T-cell (primary cell): ENCODE data around the gene TMEM164. TPM values are rescaled to one million over a fixed set of nuclear protein-coding genes. Genes with fewer than 3 reads are reported as not detected.
A peak's percentile ranks its signal among the peaks of the same experiment; 100 is the strongest.

Experiments
- ATAC-seq, 4 experiments: fragments of 200-7000 bp in 3 of 4; fragments of 150-1000 bp in 1 of 4; cut with Tn5 transposase; replicated peaks in 1 of 4; 1 replicate in 3 of 4; 2 replicates in 1 of 4; pipeline ENCODE4 v1.10.0; 2021; ENCODE audit warnings: moderate library complexity in 3 of 4, mild to moderate bottlenecking in 2 of 4, moderate number of reproducible peaks in 1 of 4
- CTCF ChIA-PET, 2 donors: fragments of 300-600 bp; sonication (Branson Sonifier 250); formaldehyde crosslinking; loops; one replicate each; lab custom pipeline; 2022; ENCODE audit warnings: antibody characterized with exemption in 2 of 2; lab: Charles Lee
- POLR2A ChIA-PET, 2 donors: fragments of 300-600 bp; sonication (Branson Sonifier 250); formaldehyde crosslinking; loops; one replicate each; lab custom pipeline; 2022; ENCODE audit warnings: antibody characterized with exemption in 2 of 2; lab: Charles Lee
- DNase-seq, 35 experiments: peaks; one replicate each; pipeline versions ENCODE4 v3.0.0 to v3.0.0-alpha.2; 2013 to 2023
- H3K27ac ChIP-seq: one replicate; pipeline ENCODE4 v1.5.1; 2013; ENCODE audit warnings: low read length
- H3K27me3 ChIP-seq, 2 experiments: replicated peaks in 1 of 2; 1 replicate in 1 of 2; 2 replicates in 1 of 2; pipeline versions ENCODE4 v1.6.1 to v1.7.0; 2013; ENCODE audit warnings: low read length in 1 of 2, mixed read lengths in 1 of 2; ENCODE audit not compliant: control insufficient read depth in 2 of 2, insufficient read depth in 2 of 2; ENCODE audit errors: extremely low read depth in 1 of 2
- H3K36me3 ChIP-seq, 2 donors: 1 replicate in 1 of 2; 2 replicates in 1 of 2; pipeline versions ENCODE4 v1.6.1 to v1.7.0; 2013; ENCODE audit warnings: low read length in 1 of 2; ENCODE audit not compliant: control insufficient read depth in 2 of 2, insufficient read depth in 1 of 2; ENCODE audit errors: extremely low read depth in 1 of 2
- H3K4me1 ChIP-seq, 2 experiments: 1 replicate in 1 of 2; 2 replicates in 1 of 2; pipeline versions ENCODE4 v1.6.1 to v1.7.0; 2013; ENCODE audit warnings: low read length in 2 of 2, mixed read lengths in 1 of 2; ENCODE audit not compliant: insufficient read depth in 2 of 2, control insufficient read depth in 1 of 2; ENCODE audit errors: extremely low read depth in 1 of 2
- H3K4me3 ChIP-seq, 2 donors: 1 replicate in 1 of 2; 2 replicates in 1 of 2; pipeline versions ENCODE4 v1.5.1 to v1.7.0; 2013; ENCODE audit warnings: mild to moderate bottlenecking in 2 of 2, low read length in 1 of 2, moderate library complexity in 1 of 2; ENCODE audit not compliant: control insufficient read depth in 1 of 2; ENCODE audit errors: extremely low read depth in 1 of 2
- H3K9me3 ChIP-seq: 2 replicates; pipeline ENCODE4 v1.7.0; 2013
- H3K27ac Mint-ChIP-seq, 2 donors: one replicate each; pipeline ENCODE4 v1.8.0; 2020 to 2021; ENCODE audit warnings: mild to moderate bottlenecking in 2 of 2, mixed read lengths in 2 of 2
- H3K27me3 Mint-ChIP-seq, 2 donors: one replicate each; pipeline ENCODE4 v1.8.0; 2021 to 2022; ENCODE audit warnings: mixed read lengths in 2 of 2
- H3K36me3 Mint-ChIP-seq: one replicate; pipeline ENCODE4 v1.8.0; 2021; ENCODE audit warnings: mixed read lengths
- H3K4me1 Mint-ChIP-seq, 3 donors: one replicate each; pipeline ENCODE4 v1.8.0; 2020 to 2022; ENCODE audit warnings: mixed read lengths in 3 of 3, mild to moderate bottlenecking in 1 of 3
- H3K4me3 Mint-ChIP-seq, 3 donors: one replicate each; pipeline ENCODE4 v1.8.0; 2020 to 2022; ENCODE audit warnings: mild to moderate bottlenecking in 3 of 3, mixed read lengths in 3 of 3, moderate library complexity in 3 of 3
- H3K9me3 Mint-ChIP-seq, 3 donors: one replicate each; pipeline ENCODE4 v1.8.0; 2020 to 2022; ENCODE audit warnings: mixed read lengths in 3 of 3
- WGBS: methylation state at CpG from one replicate; pipeline ENCODE4 v1.1.5; 2013; ENCODE audit warnings: missing lambda C conversion rate; ENCODE audit not compliant: insufficient coverage; 5-methylcytosine and 5-hydroxymethylcytosine counted together
- total RNA-seq, 35 experiments: library from RNA in 6 of 35; stranded (reverse) in 6 of 35; fragments of 120-200 nt in 1 of 35; gene quantifications; one replicate each; pipeline versions ENCODE4 v1.2.1 to v1.2.4 and lab custom pipeline; 2013 to 2026

The TMEM164 gene
- total RNA-seq, 5 donors from 2014 or later (not counting 1 experiment from before 2014, with no cell fraction given), result 16.9 to 20.6 (median 19.8) TPM

DNA sequence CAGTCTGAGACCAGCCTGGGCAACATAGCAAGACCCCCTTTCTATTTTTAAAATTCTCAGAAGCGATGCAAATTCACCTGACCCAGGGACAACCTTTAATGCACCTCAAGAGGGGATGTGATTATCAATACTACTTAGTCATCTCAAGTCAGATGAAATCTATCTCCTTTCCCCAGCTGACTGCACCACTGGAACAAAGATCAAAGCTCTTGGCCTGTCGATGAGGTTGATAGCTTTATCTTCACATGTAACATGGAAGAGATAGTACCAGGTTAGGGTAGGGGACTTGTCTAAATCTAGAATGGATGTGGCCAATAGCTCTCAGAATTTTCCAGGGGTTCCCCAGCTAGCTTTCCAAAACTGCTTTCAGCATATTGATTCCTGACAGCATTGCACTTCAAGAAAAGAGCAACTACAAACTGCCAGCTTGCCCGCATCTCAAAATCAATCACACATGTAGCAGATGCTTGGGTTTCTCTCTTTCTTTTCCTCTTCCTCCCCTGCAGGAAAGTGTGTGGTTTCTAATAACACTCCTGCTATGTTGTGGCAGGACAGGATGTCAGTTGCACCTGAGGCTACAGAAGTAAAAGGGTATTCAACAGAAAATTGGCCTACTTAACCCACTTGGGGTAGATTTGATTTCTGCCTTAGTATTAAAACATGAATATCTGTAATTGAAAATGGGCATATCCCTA is 12.2 kb upstream of the TMEM164 start:
- peaks cover 0 to 11% of the 10 kb centered on the region in 2 experiments for H3K4me1 ChIP-seq
- H3K36me3 Mint-ChIP-seq, result no peaks in the 10 kb centered on the region
- DNase-seq (no peak), ATAC-seq (peak in 3 of 4 experiments; percentile 52 to 69 (median 61))
- H3K27ac Mint-ChIP-seq, result peak overlapping the region; percentile 60 to 72
- no peaks in the 10 kb centered on the region for H3K27me3 ChIP-seq
- no peaks in the 10 kb centered on the region for H3K9me3 Mint-ChIP-seq
- H3K4me3 Mint-ChIP-seq, result peak overlapping the region in 1 of 3 donors; percentile 20
- H3K27ac ChIP-seq, result no peak overlapping the region
- POLR2A ChIA-PET, result interaction anchor here in 1 of 2 donors (0.9 kb wide), 1 partner anchor 21 kb away, joined by 3 read pairs; no protein-coding TSS in a partner anchor
- CTCF ChIA-PET, result no interaction called here
- no peaks in the 10 kb centered on the region for H3K36me3 ChIP-seq
- peaks cover 17 to 34% (median 28%) of the 10 kb centered on the region in 3 donors for H3K4me1 Mint-ChIP-seq
- H3K4me3 ChIP-seq, result no peak overlapping the region
- no peaks in the 10 kb centered on the region for H3K9me3 ChIP-seq
- no CpG with 5 or more reads among the region's 3 CpGs for WGBS
- peaks cover 0 to 24% of the 10 kb centered on the region in 2 donors for H3K27me3 Mint-ChIP-seq

DNA sequence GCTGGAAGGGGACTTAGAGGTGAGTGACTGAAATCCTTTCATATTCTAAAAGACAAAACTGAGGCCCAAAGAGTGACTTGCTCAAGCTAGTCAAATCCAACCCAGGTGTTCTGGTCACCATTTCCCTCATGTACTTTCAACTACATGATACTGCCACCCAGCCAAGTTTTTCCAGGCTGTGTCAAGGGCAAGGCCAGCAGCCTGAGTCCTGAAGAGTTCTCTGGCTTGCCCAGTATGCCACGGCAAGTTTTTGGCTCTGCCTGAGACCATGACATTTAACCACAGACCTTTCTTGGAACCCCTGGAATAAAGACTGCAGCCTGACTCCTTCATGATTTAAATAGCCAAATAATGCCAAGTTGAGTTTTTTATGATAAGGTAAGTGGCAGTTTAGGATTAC is 10.7 kb upstream of the TMEM164 start:
- no peak overlapping the region for H3K4me3 Mint-ChIP-seq
- H3K27ac ChIP-seq, result no peak overlapping the region
- no peak overlapping the region for H3K4me3 ChIP-seq
- no peaks in the 10 kb centered on the region for H3K36me3 ChIP-seq
- CTCF ChIA-PET, result interaction anchor here in 1 of 2 donors (0.6 kb wide), 1 partner anchor 10 kb away, joined by 9 read pairs; no protein-coding TSS in a partner anchor
- H3K27ac Mint-ChIP-seq, result no peak overlapping the region
- peaks cover 17 to 34% (median 28%) of the 10 kb centered on the region in 3 donors for H3K4me1 Mint-ChIP-seq
- no peaks in the 10 kb centered on the region for H3K27me3 ChIP-seq
- POLR2A ChIA-PET, result no interaction called here
- H3K9me3 ChIP-seq, result no peaks in the 10 kb centered on the region
- no peaks in the 10 kb centered on the region for H3K9me3 Mint-ChIP-seq
- no peaks in the 10 kb centered on the region for H3K36me3 Mint-ChIP-seq
- no peak for DNase-seq
- no CpG with 5 or more reads among the region's 1 CpG for WGBS
- H3K4me1 ChIP-seq, result peaks cover 0 to 11% of the 10 kb centered on the region in 2 experiments
- no peak for ATAC-seq
- H3K27me3 Mint-ChIP-seq, result peaks cover 0 to 21% of the 10 kb centered on the region in 2 donors

DNA sequence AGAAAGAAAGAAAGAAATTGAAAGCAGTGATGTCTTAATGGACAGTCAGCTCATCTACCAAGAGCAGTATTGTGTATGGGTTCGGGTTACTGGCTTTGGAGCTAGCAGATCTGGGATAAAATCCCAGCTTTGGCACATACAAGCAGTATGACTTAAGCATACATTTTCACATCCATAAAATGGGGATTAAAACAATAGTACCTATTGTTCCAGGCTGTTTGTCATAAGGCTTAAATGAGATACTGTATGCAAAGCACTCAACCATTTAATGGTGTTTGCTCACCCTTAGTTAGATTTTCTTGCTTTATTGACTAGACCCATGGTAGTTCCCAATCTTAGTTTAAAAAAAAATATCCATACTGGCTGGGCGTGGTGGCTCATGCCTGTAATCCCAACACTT is 7.8 kb upstream of the TMEM164 start:
- no CpG with 5 or more reads among the region's 2 CpGs for WGBS
- Mint-ChIP-seq H3K4me1 (peaks cover 8 to 24% (median 21%) of the 10 kb centered on the region in 3 donors), H3K4me3 (no peak overlapping the region), H3K27ac (no peak overlapping the region), H3K36me3 (no peaks in the 10 kb centered on the region), H3K9me3 (no peaks in the 10 kb centered on the region), H3K27me3 (peaks cover 0 to 17% of the 10 kb centered on the region in 2 donors)
- POLR2A ChIA-PET, result interaction anchor here in 1 of 2 donors (0.7 kb wide), 1 partner anchor 299 kb away, joined by 3 read pairs; no protein-coding TSS in a partner anchor
- Histone ChIP-seq H3K4me1 (peaks cover 0 to 8% of the 10 kb centered on the region in 2 experiments), H3K9me3 (no peaks in the 10 kb centered on the region), H3K27ac (no peak overlapping the region), H3K36me3 (no peaks in the 10 kb centered on the region), H3K27me3 (no peaks in the 10 kb centered on the region), H3K4me3 (no peak overlapping the region)
- DNase-seq, result no peak
- CTCF ChIA-PET, result interaction anchor here in 1 of 2 donors (0.5 kb wide), 1 partner anchor 43 kb away, joined by 12 read pairs; no protein-coding TSS in a partner anchor
- no peak for ATAC-seq

DNA sequence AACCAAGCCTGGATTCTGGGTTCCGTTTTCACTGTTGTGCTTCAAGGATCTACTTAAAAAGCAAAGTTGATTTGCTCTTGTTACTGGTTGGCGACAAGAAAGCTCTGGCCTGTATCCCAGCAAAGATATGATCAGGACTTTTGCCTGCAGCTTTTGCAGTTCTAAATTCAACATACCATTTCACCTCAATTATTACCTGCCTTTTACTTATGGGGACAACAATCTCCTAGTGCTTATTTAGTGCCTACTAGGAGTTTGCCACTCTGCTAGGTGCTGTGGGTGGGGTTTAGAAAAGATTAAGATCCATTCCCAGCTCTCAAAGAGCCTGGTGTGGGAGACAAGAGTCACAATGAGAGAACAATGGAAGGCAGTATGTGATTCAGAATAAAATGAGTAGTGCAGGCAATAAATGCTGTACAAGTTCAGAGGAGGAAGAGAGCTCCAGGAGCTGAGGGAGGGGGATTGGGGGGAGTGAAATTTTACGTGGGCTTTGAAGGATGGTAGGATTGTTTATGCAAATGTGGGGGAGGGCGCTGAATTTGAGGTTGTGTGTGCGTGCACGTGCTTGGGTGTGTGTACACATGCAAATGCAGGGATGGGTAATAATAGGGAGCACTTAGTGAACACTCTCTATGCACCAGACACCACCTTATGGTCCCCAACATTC is 5.0 kb upstream of the TMEM164 start:
- Mint-ChIP-seq H3K36me3 (no peaks in the 10 kb centered on the region), H3K27me3 (peaks cover 0 to 18% of the 10 kb centered on the region in 2 donors), H3K4me3 (no peak overlapping the region), H3K9me3 (no peaks in the 10 kb centered on the region), H3K4me1 (peaks cover 9 to 13% (median 9%) of the 10 kb centered on the region in 3 donors), H3K27ac (no peak overlapping the region)
- peaks cover 0 to 5% of the 10 kb centered on the region in 2 experiments for H3K4me1 ChIP-seq
- H3K36me3 ChIP-seq, result no peaks in the 10 kb centered on the region
- H3K9me3 ChIP-seq, result no peaks in the 10 kb centered on the region
- ChIA-PET CTCF (no interaction called here), POLR2A (no interaction called here)
- DNase-seq (no peak), ATAC-seq (no peak)
- no peaks in the 10 kb centered on the region for H3K27me3 ChIP-seq
- no peak overlapping the region for H3K27ac ChIP-seq
- WGBS, result no CpG with 5 or more reads among the region's 6 CpGs
- H3K4me3 ChIP-seq, result no peak overlapping the region

DNA sequence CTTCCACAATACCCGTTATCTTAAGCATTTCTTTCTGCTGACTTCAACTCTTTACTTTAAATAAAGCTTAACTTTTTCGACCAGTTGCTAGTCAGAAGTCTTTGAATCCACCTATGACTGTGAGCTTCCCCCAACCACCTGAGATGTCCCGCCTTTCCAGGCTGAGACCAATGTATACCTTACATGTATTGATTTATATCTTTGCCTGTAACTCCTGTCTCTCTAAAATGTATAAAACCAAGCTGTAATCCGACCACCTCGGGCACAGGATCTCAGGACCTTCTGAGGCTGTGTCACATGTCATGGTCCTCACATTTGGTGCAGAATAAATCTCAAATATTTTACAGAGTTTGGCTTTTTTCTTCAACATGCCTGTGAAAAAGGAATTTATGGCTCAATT is 2.9 kb upstream of the TMEM164 start:
- Mint-ChIP-seq H3K4me1 (peaks cover 16 to 19% (median 17%) of the 10 kb centered on the region in 3 donors), H3K4me3 (no peak overlapping the region), H3K36me3 (no peaks in the 10 kb centered on the region), H3K27ac (no peak overlapping the region), H3K9me3 (no peaks in the 10 kb centered on the region), H3K27me3 (peaks cover 0 to 7% of the 10 kb centered on the region in 2 donors)
- CTCF ChIA-PET, result no interaction called here
- H3K27ac ChIP-seq, result no peak overlapping the region
- H3K4me3 ChIP-seq, result no peak overlapping the region
- no peaks in the 10 kb centered on the region for H3K27me3 ChIP-seq
- H3K4me1 ChIP-seq, result peaks cover 0 to 20% of the 10 kb centered on the region in 2 experiments
- no peak for ATAC-seq
- WGBS, result no CpG with 5 or more reads among the region's 5 CpGs
- no peaks in the 10 kb centered on the region for H3K36me3 ChIP-seq
- POLR2A ChIA-PET, result no interaction called here
- H3K9me3 ChIP-seq, result no peaks in the 10 kb centered on the region
- no peak for DNase-seq

DNA sequence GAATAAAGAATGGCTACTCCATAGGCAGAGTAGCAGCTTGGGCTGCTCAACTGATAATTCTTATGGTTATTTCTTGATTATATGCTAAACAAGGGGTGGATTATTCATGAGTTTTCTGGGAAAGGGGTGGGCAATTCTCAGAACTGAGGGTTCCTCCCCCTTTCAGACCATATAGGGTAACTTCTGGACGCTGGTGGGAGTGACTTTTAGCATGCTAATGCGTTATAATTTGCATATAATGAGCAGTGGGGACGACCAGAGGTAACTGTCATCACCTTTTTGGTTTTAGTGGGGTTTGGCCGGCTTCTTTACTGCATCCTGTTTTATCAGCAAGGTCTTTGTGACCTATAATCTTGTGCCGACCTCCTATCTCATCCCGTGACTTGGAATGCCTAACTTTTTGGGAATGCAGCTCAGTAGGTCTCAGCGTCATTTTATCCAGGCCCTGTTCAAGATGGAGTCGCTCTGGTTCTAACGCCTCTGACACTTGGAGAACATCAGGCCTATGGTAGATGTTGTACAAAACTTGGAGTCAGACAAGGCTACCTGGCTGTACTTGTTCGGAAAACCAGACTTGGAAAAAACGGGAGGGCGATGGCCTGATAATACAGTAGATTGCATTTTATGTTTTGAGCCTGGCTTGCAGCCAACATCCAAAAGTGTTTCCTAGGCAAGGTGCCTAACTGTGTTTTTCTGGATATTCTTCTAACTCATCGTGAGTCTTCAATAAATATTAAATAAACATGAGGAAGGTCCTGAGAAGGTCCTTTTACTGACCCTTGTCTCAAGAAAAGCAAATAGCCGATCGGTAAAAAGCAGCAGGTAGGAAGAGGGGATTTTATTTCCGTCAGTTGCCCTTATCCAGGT is 1.8 kb upstream of the TMEM164 start:
- no peaks in the 10 kb centered on the region for H3K9me3 Mint-ChIP-seq
- DNase-seq, result no peak
- Histone ChIP-seq H3K27me3 (no peaks in the 10 kb centered on the region), H3K36me3 (no peaks in the 10 kb centered on the region), H3K4me3 (no peak overlapping the region), H3K4me1 (peaks cover 0 to 20% of the 10 kb centered on the region in 2 experiments), H3K27ac (no peak overlapping the region), H3K9me3 (no peaks in the 10 kb centered on the region)
- H3K27me3 Mint-ChIP-seq, result peaks cover 0 to 7% of the 10 kb centered on the region in 2 donors
- H3K4me3 Mint-ChIP-seq, result peak overlapping the region in 2 of 3 donors; percentile 2 to 93
- WGBS, result 75% methylated on average over 6 of the region's 16 CpGs
- peaks cover 24 to 28% (median 25%) of the 10 kb centered on the region in 3 donors for H3K4me1 Mint-ChIP-seq
- peak overlapping the region in 1 of 2 donors; percentile 23 for H3K27ac Mint-ChIP-seq
- peaks cover 2% of the 10 kb centered on the region for H3K36me3 Mint-ChIP-seq
- no peak for ATAC-seq
- ChIA-PET CTCF (no interaction called here), POLR2A (no interaction called here)
